GM03348 (cell line): Measurements from ENCODE around the gene HDHD2.
"Not testable (repeated sequence)": the region's sequence is repeated elsewhere in the genome, so short reads cannot be mapped to it uniquely, and the experiment has no call there.

ENCODE experiments used
- DNase-seq: peaks from one replicate; pipeline ENCODE4 v3.0.0; 2012; ENCODE audit warnings: low spot score

The HDHD2 gene

GRCh38 chr18:47150029-47150823 is at the start of gene HDHD2:
Gene HDHD2 (minus strand): TSS chr18:47150500. CDS start chr18:47136439, 14,061 bp downstream.
- peak; percentile 95 for DNase-seq

- DNase-seq, result not testable (repeated sequence)
These were observed 45.7 kb upstream of the HDHD2 start for GRCh38 chr18:47195961-47196360.

GRCh38 chr18:47191961-47192360 is 41.7 kb upstream of the HDHD2 start:
- peak; percentile 5 for DNase-seq

GRCh38 chr18:47187721-47188120 is 37.4 kb upstream of the HDHD2 start:
- DNase-seq, result no peak

- DNase-seq, result no peak
These were observed 34.2 kb upstream of the HDHD2 start for GRCh38 chr18:47184419-47185050.

- not testable (repeated sequence) for DNase-seq
These were observed 31.9 kb upstream of the HDHD2 start for GRCh38 chr18:47182156-47182555.

GRCh38 chr18:47180765-47181164 is 30.5 kb upstream of the HDHD2 start:
- no peak for DNase-seq

- DNase-seq, result no peak
These were observed 29.2 kb upstream of the HDHD2 start for GRCh38 chr18:47179520-47179919.

GRCh38 chr18:47175898-47176575 is 25.7 kb upstream of the HDHD2 start, which contains the start of gene IER3IP1:
Gene IER3IP1 (minus strand): TSS chr18:47176364. CDS start chr18:47176277, 87 bp downstream.
- peak; percentile 95 for DNase-seq

- peak; percentile 18 for DNase-seq
These were observed 25.1 kb upstream of the HDHD2 start for GRCh38 chr18:47175283-47175897.

GRCh38 chr18:47174545-47175116 is 24.3 kb upstream of the HDHD2 start:
- no peak for DNase-seq

- DNase-seq, result no peak
These were observed 22.2 kb upstream of the HDHD2 start for GRCh38 chr18:47172476-47172875.

GRCh38 chr18:47168913-47169312 is 18.6 kb upstream of the HDHD2 start:
- DNase-seq, result no peak

GRCh38 chr18:47168509-47168908 is 18.2 kb upstream of the HDHD2 start:
- DNase-seq, result no peak

GRCh38 chr18:47166294-47166693 is 16.0 kb upstream of the HDHD2 start:
- DNase-seq, result no peak

GRCh38 chr18:47163241-47163640 is 12.9 kb upstream of the HDHD2 start:
- DNase-seq, result peak; percentile 55

GRCh38 chr18:47160256-47160655 is 10.0 kb upstream of the HDHD2 start:
- no peak for DNase-seq

- DNase-seq, result not testable (repeated sequence)
These were observed 8.1 kb upstream of the HDHD2 start for GRCh38 chr18:47158404-47158803.

- DNase-seq, result no peak
These were observed 1.1 kb upstream of the HDHD2 start for GRCh38 chr18:47151439-47151838.

GRCh38 chr18:47150824-47151366 is 595 bp upstream of the HDHD2 start:
- DNase-seq, result no peak

GRCh38 chr18:47149457-47150028 is 757 bp downstream of the HDHD2 start:
- DNase-seq, result peak; percentile 19
